ENCODE results near the gene GBP2. TPM values are rescaled to one million over a fixed set of nuclear protein-coding genes. Genes with fewer than 3 reads are reported as not detected.

Gene GBP2
- total RNA-seq, 2 donors from 2014 or later = 10.1 to 11.2 TPM

- Histone ChIP-seq H3K4me3 (peak within 1 kb of the TSS in 1 of 2 donors; percentile 6), H3K27me3 (no peaks in the 10 kb centered on the region), H3K36me3 (replicated peaks in 1 of 2; ENCODE audit: insufficient read depth in 1 of 2, low read depth in 2 of 2) (no peaks in the 10 kb centered on the region), H3K9me3 (no peaks in the 10 kb centered on the region), H3K4me1 (peaks cover 9% of the 10 kb centered on the region), H3K27ac (peak within 1 kb of the TSS; percentile 27 to 81 (median 72))
- 26 to 39% methylated on average over 4 of the region's 4 CpGs for WGBS, 2 donors
- intact Hi-C loops (cut with DNase I) = no loop called here
- peak; percentile 86 for ATAC-seq
- DNase-seq = peak in 1 of 4 donors; percentile 22
- TF ChIP-seq CTCF (IDR thresholded peaks at IDR 0.05) (no peak), POLR2A (IDR thresholded peaks at IDR 0.05) (peak in 2 of 3 donors; percentile 31 to 52)
Observed at GRCh38 chr1:89065079-89065868, 60.6 kb downstream of the GBP2 start, which contains the start of gene GBP1. Gene GBP1 (minus strand): TSS chr1:89065208. CDS start chr1:89063234, 1,974 bp downstream.

GRCh38 chr1:89064632-89065031 lies 61.3 kb downstream of the GBP2 start:
- Histone ChIP-seq H3K9me3 (no peaks in the 10 kb centered on the region), H3K36me3 (replicated peaks in 1 of 2; ENCODE audit: insufficient read depth in 1 of 2, low read depth in 2 of 2) (no peaks in the 10 kb centered on the region), H3K4me3 (peak overlapping the region in 1 of 2 donors; percentile 6), H3K4me1 (peaks cover 9% of the 10 kb centered on the region), H3K27ac (peak overlapping the region; percentile 27 to 81 (median 72)), H3K27me3 (no peaks in the 10 kb centered on the region)
- ATAC-seq (peak; percentile 36), DNase-seq (no peak)
- WGBS, 2 donors = 8 to 19% methylated on average over 4 of the region's 4 CpGs
- no peak for TF ChIP-seq CTCF (IDR thresholded peaks at IDR 0.05)
- no peak for TF ChIP-seq POLR2A (IDR thresholded peaks at IDR 0.05)
- intact Hi-C loops (cut with DNase I) = no loop called here

GRCh38 chr1:89063094-89063493 lies 62.8 kb downstream of the GBP2 start:
- H3K36me3 ChIP-seq (replicated peaks in 1 of 2; ENCODE audit: insufficient read depth in 1 of 2, low read depth in 2 of 2) = no peaks in the 10 kb centered on the region
- intact Hi-C loops (cut with DNase I) = no loop called here
- H3K4me3 ChIP-seq = no peak overlapping the region
- no peak for DNase-seq
- WGBS, 2 donors = 66 to 76% methylated on average over 3 of the region's 3 CpGs
- ATAC-seq = no peak
- H3K27me3 ChIP-seq = no peaks in the 10 kb centered on the region
- no peaks in the 10 kb centered on the region for H3K9me3 ChIP-seq
- H3K4me1 ChIP-seq = peaks cover 9% of the 10 kb centered on the region
- H3K27ac ChIP-seq = no peak overlapping the region
- TF ChIP-seq POLR2A (IDR thresholded peaks at IDR 0.05) = no peak
- no peak for TF ChIP-seq CTCF (IDR thresholded peaks at IDR 0.05)

GRCh38 chr1:89060091-89060490 lies 65.8 kb downstream of the GBP2 start:
- H3K4me3 ChIP-seq = no peak overlapping the region
- TF ChIP-seq POLR2A (IDR thresholded peaks at IDR 0.05) (no peak), CTCF (IDR thresholded peaks at IDR 0.05) (no peak)
- no peak for ATAC-seq
- peaks cover 2 to 4% of the 10 kb centered on the region in 2 donors for H3K36me3 ChIP-seq (replicated peaks in 1 of 2; ENCODE audit: insufficient read depth in 1 of 2, low read depth in 2 of 2)
- no peaks in the 10 kb centered on the region for H3K27me3 ChIP-seq
- H3K27ac ChIP-seq = no peak overlapping the region
- intact Hi-C loops (cut with DNase I) = no loop called here
- no peaks in the 10 kb centered on the region for H3K9me3 ChIP-seq
- no peak for DNase-seq
- 86% methylated on average over 5 of the region's 5 CpGs for WGBS, 2 donors
- peaks cover 5% of the 10 kb centered on the region for H3K4me1 ChIP-seq

Other genes starting within 250 kb of the GBP2 start
- gene GTF2B, start 234.5 kb downstream of the GBP2 start, total RNA-seq = 10 to 100 TPM in 1 of 2 donors, 1 to 10 TPM in 1; 5.9 to 16.9 TPM
- gene KYAT3, start 133.5 kb downstream of the GBP2 start, total RNA-seq = 10 to 100 TPM; 16.8 to 21.0 TPM
- 10 to 100 TPM; 11.2 to 13.5 TPM for gene RBMXL1, start 133.5 kb downstream of the GBP2 start, total RNA-seq
- gene GBP3, start 103.2 kb downstream of the GBP2 start, total RNA-seq = 1 to 10 TPM; 8.0 to 8.2 TPM
- gene GBP1, start 60.9 kb downstream of the GBP2 start, total RNA-seq = 1 to 10 TPM; 3.3 to 6.7 TPM
- not detected for gene GBP7, start 49.9 kb upstream of the GBP2 start, total RNA-seq
- gene GBP4, start 72.8 kb upstream of the GBP2 start, total RNA-seq = 1 to 10 TPM in 1 of 2 donors, under 1 TPM in 1; 0.66 to 2.6 TPM
- 1 to 10 TPM; 1.6 TPM for gene GBP5, start 146.7 kb upstream of the GBP2 start, total RNA-seq
- not detected for gene GBP6, start 237.9 kb upstream of the GBP2 start, total RNA-seq